Suppressor macrophage (primary cell): Measurements from ENCODE around the gene CPNE6.
"Not testable (repeated sequence)": the region's sequence is repeated elsewhere in the genome, so short reads cannot be mapped to it uniquely, and the experiment has no call there.

Experiments
- DNase-seq, 4 experiments: peaks; one replicate each; pipeline ENCODE4 v3.0.0-alpha.2; 2020 to 2022
- total RNA-seq, 17 experiments: gene quantifications; one replicate each; lab custom pipeline; 2026; ENCODE audit warnings: mixed read lengths in 6 of 17, inconsistent platforms in 3 of 17; lab: John Stamatoyannopoulos, UW

The CPNE6 gene
- total RNA-seq = 0 to 2.5 (median 0) reads per million in 17 experiments

DNA sequence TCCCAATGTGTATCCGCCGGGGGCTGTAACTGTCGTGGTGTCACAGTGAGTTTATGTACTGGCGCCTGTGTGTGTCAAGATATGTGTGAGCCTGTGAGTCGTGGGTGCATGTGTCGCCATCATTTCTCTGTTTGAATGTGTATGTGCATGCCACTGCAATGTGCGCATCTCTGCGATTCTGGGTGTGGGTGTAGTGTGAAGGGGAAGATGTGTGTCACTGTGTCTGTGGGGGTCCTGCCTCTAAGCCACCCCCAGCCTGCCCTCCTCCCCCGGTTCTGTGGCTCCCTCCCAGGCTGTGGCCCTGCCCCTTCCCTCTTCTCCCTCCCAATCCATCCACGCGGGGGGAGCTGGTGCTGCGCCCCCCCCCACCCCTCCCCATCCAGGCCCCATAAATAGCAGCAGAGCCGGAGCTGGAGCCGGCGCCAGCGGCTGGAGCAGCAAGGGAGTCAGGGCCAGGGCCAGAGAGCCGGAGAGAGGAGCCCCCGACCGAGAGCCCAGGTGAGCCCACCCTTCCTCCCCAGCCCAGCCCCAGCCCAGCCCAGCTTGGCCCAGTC, at the start of gene CPNE6:
CPNE6 (plus strand) TSS at position 419 of the 554 bp plus-strand sequence. CDS start 1,375 bp downstream, outside the sequence.
- DNase-seq = peak in 1 of 4 experiments; percentile 28

DNA sequence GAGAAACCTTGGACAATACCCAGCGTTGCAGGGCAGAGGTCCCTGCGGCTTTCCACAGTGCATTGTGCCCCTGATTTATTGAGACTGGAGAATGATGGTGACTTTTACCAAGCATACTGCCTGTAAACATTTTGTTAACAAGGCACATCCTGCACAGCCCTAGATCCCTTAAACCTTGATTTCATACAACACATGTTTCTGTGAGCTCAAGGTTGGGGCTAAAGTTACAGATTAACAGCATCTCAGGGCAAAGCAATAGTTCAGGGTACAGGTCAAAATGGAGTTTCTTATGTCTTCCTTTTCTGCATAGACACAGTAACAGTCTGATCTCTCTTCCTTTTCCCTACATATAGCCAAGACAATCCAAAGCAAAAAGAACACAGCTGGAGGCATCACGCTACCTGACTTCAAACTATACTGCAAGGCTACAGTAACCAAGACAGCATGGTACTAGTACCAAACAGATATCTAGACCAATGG, 46.4 kb upstream of the CPNE6 start:
- DNase-seq = not testable (repeated sequence)

DNA sequence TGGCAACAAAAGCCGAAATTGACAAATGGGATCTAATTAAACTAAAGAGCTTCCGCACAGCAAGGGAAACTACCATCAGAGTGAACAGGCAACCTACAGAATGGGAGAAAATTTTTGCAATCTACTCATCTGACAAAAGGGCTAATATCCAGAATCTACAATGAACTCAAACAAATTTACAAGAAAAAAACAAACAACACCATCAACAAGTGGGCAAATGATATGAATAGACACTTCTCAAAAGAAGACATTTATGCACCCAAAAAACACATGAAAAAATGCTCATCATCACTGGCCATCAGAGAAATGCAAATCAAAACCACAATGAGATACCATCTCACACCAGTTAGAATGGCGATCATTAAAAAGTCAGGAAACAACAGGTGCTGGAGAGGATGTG, 41.7 kb upstream of the CPNE6 start:
- not testable (repeated sequence) for DNase-seq

DNA sequence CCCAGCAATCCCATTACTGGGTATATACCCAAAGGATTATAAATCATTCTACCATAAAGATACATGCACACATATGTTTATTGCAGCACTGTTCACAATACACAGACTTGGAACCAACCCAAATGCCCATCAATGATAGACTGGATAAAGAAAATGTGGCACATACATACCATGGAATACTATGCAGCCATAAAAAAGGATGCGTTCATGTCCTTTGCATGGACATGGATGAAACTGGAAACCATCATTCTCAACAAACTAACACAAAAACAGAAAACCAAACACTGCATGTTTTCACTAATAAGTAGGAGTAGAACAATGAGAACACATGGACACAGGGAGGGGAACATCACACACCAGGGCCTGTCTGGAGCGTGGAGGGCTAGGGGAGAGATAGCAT, 40.0 kb upstream of the CPNE6 start:
- not testable (repeated sequence) for DNase-seq

DNA sequence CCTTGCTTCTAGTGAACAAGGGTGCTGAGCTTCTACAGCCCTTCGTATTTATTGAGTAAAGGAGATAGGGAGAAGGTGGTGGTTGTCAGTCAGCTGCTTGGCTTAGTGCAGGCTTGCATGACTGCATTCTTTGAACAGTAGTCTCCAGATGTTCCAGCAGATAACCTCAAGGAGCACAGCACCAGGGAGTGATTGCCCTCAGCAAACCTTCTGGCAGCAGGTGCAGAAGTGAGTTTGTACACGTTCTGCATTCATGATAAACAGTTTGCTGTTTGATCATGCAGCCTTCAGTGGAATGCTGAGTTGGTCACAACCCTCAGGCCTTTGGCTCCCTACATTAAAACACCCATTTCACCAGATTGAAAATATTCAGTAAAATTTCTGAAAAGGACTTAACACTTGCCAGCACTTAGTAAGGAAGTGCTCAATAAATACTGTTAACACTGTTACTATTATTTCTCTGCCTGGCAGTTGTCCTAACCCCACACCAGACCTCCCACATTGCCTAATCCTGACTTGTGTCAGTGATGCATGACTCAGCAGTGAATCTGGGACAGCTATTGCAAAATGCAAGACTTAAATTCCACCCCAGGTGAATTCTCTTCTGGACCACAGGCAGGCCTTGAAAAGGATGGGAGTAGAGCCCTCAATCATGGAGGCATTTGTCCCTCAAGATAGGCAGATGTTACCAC, 38.5 kb upstream of the CPNE6 start:
- DNase-seq = peak; percentile 59 to 85 (median 74)

DNA sequence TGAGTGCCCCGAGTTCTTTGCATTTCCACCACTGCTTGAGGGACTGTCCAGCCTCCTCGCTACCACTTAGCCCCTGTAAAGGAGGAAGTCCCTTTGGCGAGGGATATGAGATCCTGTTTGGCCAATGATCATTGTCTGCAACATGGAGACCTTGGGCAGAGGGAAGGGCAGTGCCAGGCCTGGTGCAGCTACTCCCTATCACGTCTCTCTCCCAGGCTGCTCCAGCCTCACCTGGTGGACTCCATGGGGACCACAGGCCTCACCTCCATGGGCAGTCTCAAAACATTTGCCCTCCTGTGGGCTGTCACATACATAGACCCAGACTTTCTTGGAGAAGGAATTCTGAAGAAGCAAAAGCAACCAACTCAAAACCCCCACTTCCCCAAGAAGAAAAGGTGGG, 35.6 kb upstream of the CPNE6 start:
- peak in 3 of 4 experiments; percentile 36 to 55 (median 43) for DNase-seq

DNA sequence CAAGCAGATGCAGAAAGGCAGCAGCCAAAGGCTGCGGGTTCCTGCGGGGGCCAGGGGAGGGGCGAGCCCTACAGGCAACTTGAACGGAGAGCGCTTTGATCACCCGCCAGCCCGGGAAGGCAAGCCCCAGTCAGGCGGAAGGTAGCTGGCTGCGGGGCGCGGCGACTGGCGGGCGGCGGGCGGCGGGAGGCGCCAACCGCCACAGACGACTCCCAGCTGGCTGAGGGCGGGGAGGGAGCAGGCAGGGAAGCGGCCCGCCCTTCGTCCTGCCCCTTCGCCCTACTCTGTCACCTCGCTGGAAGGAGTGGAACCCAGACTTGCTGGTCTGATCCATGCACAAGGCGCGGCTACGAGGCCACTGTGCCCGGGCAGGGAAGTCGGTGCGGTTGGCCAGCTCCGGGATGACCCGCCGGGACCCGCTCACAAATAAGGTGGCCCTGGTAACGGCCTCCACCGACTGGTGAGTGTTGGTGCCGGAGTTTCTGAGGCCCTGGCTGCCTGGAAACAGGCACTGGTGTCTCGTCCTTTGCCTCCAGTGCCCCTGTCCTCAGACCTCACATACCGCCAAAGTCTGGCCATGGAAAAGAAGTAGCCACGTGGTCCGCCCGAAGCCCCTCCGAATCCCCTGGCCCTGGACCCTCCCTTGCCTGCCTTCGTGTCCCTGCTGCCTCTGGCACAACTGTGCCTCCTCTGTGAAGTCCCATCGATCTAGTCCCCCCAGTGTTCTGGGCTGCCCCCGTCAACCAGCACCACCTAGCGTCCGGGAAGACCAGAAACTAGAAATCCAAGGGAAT, 35.0 kb upstream of the CPNE6 start:
- peak; percentile 80 to 90 (median 85) for DNase-seq

DNA sequence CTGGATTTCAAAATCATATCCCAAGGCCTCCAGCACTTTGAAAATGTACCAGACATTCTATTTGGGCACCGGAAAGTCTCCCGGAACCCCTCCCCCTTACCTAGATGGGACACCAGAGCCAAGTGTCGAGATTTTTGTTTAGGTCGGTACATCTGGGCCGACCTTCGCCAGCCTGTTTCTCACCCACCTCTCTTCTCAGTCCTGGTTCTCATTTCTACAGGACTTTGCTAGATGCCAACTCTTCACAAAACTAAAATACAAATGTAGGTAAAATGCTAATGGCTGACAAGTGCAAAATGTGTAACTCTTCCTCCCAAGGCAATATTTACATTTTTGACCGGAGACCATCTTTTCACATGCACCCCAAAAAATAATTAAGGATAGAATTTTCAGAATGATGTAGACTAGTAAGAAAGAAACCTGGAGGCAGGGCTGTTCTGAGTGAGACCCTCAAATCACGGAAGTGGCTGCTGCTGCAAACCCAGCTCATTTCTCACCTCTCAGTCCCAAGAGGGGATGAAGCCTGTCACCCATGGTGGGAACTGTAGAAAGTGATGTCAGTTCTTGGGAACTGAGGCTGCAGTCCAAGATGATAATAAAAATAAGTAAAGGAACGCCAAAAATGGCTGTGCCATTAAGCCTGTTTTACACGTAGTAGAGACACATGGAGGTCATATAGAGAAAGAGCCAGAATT, 34.3 kb upstream of the CPNE6 start:
- DNase-seq = not testable (repeated sequence)

DNA sequence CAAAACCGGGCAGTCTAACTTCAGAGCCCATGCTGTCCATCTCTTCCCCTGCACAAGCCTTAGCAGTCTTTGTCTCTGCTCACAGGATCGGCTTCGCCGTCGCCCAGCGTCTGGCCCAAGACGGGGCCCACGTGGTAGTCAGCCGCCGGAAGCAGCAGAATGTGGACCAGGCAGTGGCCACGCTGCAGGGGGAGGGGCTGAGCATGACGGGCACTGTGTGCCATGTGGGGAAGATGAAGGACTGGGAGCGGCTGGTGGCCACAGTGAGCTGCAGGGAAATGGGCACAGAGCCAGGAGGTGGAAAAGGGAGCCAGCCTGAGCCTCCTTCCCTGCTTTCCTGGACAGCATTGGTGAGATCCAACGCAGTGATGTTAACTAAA, 33.7 kb upstream of the CPNE6 start:
- DNase-seq = no peak

DNA sequence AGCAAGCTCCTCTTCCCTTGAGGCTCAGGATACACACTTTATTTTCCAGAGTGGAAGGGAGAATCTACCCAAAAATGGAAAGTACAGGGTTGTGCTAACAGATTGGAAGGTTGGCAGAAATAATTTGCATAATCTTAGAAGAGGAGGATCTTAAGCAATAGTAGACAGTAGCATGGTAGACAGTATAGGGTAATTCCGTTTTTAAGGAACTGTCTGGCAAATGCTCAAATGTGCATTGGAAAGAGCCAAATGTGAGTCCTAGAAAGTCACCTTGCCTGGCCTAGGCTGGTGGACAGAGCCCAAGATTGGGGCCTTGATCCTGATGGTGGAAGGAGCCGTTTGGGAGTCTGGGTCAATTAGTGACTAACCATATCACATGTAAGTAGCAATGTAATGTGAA, 32.7 kb upstream of the CPNE6 start:
- peak in 3 of 4 experiments; percentile 29 to 55 (median 48) for DNase-seq

DNA sequence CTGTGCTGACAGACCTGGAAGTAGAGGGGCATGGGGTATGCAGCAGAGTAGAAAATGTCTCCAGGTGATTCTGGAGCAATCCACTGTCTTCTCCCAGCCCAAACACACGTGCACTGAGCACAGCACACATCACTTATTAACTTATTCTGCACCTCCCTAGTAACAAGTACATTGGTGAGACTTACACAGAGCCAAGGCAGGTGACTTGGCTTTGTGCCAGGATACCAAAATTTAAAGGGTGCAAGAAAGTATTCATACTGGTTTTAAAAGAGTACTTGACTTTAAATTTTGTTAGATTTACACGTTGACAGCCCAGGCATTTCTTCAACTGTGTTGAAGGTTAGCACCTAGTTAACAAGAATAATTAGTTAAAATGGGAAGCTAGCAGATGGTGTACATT, 30.7 kb upstream of the CPNE6 start:
- DNase-seq = no peak

DNA sequence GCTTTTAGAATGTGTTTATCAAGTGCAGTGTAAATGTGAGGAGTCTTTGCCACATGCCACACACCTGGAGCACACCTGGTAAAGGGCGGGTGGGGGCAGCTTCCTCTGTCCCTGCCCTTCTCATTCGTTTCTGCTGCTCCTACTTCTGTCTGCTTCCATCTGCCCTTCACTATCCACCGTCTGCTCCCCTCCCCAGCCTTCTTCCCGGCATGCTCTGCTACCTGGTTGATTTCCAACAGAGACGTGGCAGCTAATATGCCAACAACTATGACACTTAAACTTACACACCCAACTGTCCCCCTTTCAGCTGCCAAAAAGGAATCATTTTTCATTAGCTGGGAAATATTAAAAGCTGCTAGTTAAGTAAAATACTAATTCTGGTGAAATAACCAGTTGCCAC, 28.6 kb upstream of the CPNE6 start:
- DNase-seq = no peak

DNA sequence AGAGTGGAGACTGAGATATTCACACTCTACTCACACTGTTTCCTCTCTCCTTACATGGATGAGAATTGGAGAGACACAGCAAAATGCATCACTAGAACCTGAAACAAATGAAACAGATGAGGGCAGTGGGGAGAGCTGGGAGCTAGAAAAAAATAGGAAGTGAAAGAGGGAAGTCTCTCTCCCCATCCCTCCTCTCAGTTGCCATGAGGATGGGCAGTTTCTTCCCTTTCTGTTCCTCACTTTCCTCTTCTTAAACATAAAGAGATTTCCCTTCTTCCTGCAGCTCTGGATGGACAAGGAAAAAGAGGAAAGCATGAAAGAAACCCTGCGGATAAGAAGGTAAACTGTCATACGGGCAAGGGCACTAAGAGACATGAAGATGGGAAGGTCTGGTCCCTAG, 22.4 kb upstream of the CPNE6 start:
- DNase-seq = peak; percentile 35 to 68 (median 61)

DNA sequence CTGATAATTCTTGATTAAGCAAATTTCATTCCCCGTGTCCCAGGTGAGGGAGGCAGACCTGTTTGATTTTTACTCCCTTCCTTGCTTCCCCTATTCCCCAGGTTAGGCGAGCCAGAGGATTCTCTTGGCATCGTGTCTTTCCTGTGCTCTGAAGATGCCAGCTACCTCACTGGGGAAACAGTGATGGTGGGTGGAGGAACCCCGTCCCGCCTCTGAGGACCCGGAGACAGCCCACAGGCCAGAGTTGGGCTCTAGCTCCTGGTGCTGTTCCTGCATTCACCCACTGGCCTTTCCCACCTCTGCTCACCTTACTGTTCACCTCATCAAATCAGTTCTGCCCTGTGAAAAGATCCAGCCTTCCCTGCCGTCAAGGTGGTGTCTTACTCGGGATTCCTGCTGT, 20.6 kb upstream of the CPNE6 start:
- DNase-seq = not testable (repeated sequence)

DNA sequence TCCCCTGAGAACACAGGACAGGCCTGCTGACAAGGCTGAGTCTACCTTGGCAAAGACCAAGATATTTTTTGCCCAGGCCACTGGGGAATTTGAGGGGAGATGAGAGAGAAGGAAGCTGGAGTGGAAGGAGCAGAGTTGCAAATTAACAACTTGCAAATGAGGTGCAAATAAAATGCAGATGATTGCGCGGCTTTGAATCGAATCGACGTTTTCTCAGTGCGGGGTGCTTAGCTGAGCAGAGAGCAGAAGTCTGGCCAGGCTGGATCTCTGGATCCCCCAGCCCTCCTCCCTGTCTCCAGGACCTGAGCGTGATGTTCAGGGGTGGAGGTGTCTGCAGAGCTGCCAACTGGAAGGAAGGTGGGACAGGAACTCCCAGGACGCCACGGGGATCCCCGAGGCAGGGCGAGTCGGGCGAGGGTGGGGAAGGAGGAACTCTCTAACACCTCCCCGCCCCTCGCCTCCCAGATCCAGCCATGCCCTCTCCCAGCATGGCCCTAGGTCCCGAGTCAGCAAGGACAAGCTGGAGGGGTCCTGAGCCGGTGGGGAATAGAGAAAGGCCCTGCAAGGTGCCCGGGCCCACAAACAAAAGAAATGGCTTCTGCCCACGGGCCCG, 20.1 kb upstream of the CPNE6 start:
- peak in 2 of 4 experiments; percentile 37 to 46 for DNase-seq

DNA sequence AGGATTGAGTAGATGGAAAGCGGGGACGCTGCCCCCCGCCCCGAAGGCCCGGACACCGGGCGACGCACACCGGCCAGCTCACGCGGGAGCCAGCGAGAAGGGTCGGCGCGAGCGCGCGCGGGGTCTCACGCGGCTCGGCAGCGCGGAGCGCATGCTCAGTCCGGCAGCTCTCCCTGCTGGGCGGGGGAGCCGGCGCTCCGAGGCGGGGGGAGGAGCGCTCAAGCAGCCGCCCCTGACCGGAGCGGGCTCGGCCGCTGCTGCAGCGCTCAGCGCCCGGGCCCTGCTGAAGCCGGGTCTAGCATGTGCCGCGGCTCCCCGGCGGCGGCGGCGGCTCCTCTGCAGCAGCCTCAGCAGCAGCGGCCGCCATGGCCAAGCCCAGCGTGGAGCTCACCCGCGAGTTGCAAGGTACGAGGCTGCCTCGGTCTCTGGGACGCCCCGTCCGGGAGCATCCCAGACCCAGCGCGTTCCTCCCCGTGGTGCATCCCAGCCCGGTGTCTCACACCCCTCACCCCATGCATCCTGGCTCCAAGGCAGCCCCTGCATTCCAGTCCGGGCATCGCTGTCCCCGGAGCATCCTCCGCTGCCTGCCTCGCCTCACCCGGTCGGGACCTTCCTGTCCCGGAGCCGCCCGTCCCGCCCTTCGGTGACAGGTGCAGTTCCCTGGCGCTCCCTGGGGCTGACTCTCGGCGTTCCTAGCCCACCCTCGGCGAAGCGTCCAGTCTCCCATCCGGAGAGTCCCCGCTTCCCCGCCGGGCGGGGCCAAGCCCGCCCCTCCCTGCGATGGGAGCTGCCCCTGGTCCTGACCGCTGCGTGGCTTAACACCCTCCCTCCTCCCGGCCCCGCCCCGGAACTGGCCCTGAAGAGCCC, 19.3 kb upstream of the CPNE6 start, which contains the start of gene CARMIL3:
CARMIL3 (plus strand) TSS at position 221 of the 867 bp plus-strand sequence; CDS start at position 366, 145 bp downstream.
- peak; percentile 62 to 85 (median 70) for DNase-seq

DNA sequence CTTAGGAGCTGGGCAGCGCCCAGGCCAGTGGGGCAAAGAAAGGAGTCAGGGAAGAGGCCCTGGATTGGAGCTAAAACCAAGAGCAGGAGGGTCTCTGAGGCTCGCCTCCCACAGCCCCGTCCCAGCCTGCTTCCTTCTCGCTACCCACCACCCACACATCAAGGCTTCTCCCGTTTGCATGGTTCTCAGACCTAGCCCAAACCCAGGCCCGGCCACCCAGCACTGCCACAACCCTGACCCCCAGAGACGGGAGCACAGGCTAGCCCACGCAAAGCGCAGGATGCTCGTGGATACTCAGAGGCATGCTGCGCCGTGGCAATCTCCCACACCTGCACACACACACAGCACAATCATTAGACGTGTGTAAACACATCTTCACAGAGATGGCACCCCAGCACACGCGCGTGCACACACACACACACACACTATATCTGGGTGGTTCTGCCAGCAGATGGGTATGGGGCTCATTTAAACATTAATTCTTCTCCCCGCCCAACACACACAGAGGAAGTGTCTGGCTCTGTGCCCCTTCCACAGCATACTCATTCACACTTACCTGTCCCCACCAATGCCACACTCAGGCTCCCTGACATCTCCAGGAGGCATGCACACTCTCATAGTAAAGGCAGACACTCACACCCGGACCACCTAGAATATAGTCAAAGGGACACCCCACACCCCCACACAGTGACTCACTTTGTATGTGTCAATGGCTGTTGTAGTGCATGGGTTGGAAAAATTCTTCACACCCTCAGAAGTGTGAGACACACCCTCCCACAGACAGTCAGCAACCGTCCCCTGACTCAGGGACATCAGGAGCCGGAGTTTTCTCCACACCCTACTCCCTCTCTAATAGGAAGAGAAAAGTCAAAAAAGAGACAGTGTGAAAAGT, 18.5 kb upstream of the CPNE6 start:
- DNase-seq = peak; percentile 50 to 76 (median 72)

DNA sequence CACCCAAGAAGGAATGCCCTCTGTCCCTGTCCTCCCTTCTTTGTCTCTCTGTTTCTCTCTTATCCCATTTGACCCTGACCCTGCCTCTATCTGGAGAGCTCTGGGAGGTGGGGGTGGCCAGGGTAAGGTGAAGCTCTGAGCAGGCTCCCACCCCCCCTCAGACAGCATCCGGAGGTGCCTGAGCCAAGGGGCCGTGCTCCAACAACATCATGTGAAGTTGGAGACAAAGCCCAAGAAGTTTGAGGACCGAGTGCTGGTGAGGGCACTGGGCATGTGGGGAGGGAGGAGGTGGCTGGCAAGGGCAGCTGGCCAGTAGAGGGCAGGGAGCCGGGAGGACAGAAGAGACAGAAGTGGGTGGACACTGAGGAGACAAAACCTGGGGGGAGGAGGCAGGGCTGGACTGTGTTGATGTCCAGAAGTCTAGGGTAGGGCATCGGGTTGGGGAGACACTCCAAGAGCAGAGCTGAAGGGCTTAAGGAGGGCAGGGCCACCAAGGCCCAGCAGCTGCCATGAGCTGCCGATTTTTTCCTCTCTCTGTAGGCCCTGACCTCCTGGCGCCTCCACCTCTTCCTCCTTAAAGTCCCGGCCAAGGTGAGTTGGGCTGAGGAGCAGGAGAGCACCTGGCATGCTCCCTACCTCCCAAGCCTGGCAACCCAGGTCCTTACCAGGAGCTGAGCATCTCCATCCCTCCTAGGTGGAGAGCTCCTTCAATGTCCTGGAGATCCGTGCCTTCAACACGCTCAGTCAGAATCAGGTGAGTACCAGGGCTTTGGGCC, 17.6 kb upstream of the CPNE6 start:
- no peak for DNase-seq

DNA sequence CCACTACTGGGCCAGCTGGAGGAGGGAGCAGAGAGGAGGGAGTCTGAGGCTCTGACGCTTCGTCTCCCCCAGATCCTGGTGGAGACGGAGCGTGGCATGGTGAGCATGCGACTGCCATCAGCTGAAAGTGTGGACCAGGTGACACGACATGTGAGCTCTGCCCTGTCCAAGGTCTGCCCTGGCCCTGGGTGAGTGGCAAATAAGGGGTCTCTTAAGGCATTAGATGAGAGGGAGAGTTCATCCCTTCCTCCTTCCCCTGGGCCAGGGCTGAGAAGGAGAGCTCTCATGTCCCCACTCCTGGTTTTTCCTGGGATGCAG, 17.1 kb upstream of the CPNE6 start:
- DNase-seq = no peak
